ENCODE results near the gene TUBGCP2.

Gene TUBGCP2

DNA sequence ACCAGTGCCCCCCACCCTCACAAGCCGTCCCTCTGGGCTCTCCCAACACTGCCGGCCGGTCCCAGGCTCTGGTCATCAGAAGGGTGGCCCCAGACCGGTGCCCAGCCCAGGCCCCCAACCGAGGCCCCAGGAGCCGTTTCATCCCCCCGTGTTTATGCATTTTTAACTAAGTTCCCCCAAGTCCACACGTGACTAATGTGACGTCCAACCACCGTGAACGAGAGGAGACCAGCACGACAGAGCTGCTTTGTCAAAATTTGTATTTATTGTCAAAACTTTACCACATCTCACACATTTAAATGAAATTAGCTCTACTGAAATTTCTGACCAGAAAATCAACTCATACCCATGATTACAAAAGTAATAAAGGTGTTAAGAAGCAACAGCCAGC lies 62.4 kb downstream of the TUBGCP2 start (continued):
- TF ChIP-seq, protein P1, sequence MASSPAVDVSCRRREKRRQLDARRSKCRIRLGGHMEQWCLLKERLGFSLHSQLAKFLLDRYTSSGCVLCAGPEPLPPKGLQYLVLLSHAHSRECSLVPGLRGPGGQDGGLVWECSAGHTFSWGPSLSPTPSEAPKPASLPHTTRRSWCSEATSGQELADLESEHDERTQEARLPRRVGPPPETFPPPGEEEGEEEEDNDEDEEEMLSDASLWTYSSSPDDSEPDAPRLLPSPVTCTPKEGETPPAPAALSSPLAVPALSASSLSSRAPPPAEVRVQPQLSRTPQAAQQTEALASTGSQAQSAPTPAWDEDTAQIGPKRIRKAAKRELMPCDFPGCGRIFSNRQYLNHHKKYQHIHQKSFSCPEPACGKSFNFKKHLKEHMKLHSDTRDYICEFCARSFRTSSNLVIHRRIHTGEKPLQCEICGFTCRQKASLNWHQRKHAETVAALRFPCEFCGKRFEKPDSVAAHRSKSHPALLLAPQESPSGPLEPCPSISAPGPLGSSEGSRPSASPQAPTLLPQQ (tag by site-specific recombination; IDR thresholded peaks at IDR 0.05): no peak

DNA sequence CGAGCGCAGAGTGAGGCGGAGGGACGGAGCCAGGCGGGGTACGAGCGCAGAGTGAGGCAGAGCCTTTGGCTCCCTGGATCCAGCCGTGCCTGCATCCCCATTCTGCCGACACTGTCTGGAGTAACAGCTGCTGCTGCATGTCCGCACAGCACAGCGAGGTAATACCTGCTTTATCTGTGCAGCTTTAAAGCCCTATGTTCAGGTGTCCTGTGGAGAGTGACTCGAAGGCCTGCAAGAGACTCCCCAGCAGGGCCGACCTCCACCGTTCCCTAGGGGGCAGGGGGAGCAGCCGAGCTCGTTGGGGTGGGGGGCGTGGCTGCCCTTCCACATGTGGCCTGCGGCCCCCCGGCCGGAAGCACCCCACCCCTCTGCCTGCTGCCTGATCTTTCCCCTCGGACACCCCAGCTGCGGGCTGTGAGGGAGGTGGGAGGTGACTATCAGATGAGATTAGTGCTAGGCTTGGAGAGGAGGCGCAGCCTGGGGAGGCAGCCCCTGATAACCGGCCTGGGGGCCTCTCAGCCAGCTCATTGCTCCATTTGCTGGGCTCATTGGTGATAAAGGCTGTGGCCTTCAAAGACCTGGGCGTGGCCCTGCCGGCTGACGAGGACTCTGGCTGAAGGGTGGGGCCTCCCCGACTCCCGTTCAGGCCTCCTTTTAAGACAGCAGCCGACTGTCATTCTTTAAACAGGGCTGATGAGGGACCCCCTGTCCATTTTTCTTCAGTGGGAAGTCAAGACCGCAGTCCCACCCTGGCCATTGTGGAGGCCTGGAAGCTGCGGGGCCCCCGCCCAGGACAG lies 63.0 kb downstream of the TUBGCP2 start:
- Histone ChIP-seq H3K4me1 (ENCODE audit: control insufficient read depth, insufficient read depth, low read length) (no peaks in the 10 kb centered on the region), H3K9me3 (ENCODE audit: control insufficient read depth, insufficient read depth, low read depth, low read length) (no peaks in the 10 kb centered on the region), H3K4me3 (ENCODE audit: low read depth, low read length) (no peak overlapping the region), H3K27ac (ENCODE audit: extremely low read depth, low read depth, low read length) (0 out of 2 replicates have a peak overlapping the region, but pooled peaks have one; percentile 30), H3K36me3 (ENCODE audit: control insufficient read depth in 2 of 2, insufficient read depth in 1 of 2, low read length in 2 of 2) (no peaks in the 10 kb centered on the region)
- CTCF ChIA-PET: interaction anchor here (0.7 to 1.3 kb wide), 4 partner anchors 15 to 344 kb away, joined by 3 to 5 read pairs (median 3); no protein-coding TSS in a partner anchor
- POLR2A ChIA-PET: no interaction called here
- TF ChIP-seq ZNF169 (tag by site-specific recombination; IDR thresholded peaks at IDR 0.05) (no peak), ZIC2 (tag by site-specific recombination; IDR thresholded peaks at IDR 0.05) (peak; percentile 72), ZXDB (tag by site-specific recombination; IDR thresholded peaks at IDR 0.05) (no peak), ZNF133 (tag by site-specific recombination; IDR thresholded peaks at IDR 0.05) (no peak), ZNF302 (tag by site-specific recombination; IDR thresholded peaks at IDR 0.05; ENCODE audit: low read depth) (no peak), ZNF610 (tag by site-specific recombination; IDR thresholded peaks at IDR 0.05; ENCODE audit: borderline replicate concordance) (no peak), GLIS2 (tag by site-specific recombination; IDR thresholded peaks at IDR 0.05) (peak; percentile 59; the same call in 1 of the 2 replicates), GLIS1 (tag by site-specific recombination; IDR thresholded peaks at IDR 0.05) (peak; percentile 50; the same call in 1 of the 2 replicates), ZNF404 (tag by site-specific recombination; IDR thresholded peaks at IDR 0.05) (no peak), ZNF654 (tag by site-specific recombination; IDR thresholded peaks at IDR 0.05; ENCODE audit: low read depth) (no peak), ZNF214 (tag by site-specific recombination; IDR thresholded peaks at IDR 0.05; ENCODE audit: borderline replicate concordance) (no peak), ZNF561 (tag by site-specific recombination; IDR thresholded peaks at IDR 0.05; ENCODE audit: borderline replicate concordance) (no peak), KLF1 (tag by site-specific recombination; IDR thresholded peaks at IDR 0.05) (peak; percentile 51), SP2 (tag by site-specific recombination; IDR thresholded peaks at IDR 0.05) (no peak), ZNF157 (tag by site-specific recombination; IDR thresholded peaks at IDR 0.05) (no peak), ZNF23 (tag by site-specific recombination; IDR thresholded peaks at IDR 0.05; ENCODE audit: borderline replicate concordance) (no peak), ZNF747 (tag by site-specific recombination; IDR thresholded peaks at IDR 0.05) (no peak), ZNF121 (tag by site-specific recombination; IDR thresholded peaks at IDR 0.05) (no peak), ZNF132 (tag by site-specific recombination; IDR thresholded peaks at IDR 0.05; ENCODE audit: borderline replicate concordance) (no peak), ZNF558 (tag by site-specific recombination; IDR thresholded peaks at IDR 0.05) (no peak), HOXD13 (CRISPR knock-in tag; IDR thresholded peaks at IDR 0.05; ENCODE audit: borderline replicate concordance) (no peak), ZNF544 (tag by site-specific recombination; IDR thresholded peaks at IDR 0.05) (no peak)
- TF ChIP-seq, protein P2, sequence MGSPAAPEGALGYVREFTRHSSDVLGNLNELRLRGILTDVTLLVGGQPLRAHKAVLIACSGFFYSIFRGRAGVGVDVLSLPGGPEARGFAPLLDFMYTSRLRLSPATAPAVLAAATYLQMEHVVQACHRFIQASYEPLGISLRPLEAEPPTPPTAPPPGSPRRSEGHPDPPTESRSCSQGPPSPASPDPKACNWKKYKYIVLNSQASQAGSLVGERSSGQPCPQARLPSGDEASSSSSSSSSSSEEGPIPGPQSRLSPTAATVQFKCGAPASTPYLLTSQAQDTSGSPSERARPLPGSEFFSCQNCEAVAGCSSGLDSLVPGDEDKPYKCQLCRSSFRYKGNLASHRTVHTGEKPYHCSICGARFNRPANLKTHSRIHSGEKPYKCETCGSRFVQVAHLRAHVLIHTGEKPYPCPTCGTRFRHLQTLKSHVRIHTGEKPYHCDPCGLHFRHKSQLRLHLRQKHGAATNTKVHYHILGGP (tag by site-specific recombination; IDR thresholded peaks at IDR 0.05): no peak
- TF ChIP-seq, protein P3, sequence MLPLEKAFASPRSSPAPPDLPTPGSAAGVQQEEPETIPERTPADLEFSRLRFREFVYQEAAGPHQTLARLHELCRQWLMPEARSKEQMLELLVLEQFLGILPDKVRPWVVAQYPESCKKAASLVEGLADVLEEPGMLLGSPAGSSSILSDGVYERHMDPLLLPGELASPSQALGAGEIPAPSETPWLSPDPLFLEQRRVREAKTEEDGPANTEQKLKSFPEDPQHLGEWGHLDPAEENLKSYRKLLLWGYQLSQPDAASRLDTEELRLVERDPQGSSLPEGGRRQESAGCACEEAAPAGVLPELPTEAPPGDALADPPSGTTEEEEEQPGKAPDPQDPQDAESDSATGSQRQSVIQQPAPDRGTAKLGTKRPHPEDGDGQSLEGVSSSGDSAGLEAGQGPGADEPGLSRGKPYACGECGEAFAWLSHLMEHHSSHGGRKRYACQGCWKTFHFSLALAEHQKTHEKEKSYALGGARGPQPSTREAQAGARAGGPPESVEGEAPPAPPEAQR (tag by site-specific recombination; IDR thresholded peaks at IDR 0.05): no peak
- TF ChIP-seq, protein P4, sequence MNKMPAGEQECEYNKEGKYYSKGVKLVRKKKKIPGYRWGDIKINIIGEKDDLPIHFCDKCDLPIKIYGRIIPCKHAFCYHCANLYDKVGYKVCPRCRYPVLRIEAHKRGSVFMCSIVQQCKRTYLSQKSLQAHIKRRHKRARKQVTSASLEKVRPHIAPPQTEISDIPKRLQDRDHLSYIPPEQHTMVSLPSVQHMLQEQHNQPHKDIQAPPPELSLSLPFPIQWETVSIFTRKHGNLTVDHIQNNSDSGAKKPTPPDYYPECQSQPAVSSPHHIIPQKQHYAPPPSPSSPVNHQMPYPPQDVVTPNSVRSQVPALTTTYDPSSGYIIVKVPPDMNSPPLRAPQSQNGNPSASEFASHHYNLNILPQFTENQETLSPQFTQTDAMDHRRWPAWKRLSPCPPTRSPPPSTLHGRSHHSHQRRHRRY (tag by site-specific recombination; IDR thresholded peaks at IDR 0.05): no peak
- TF ChIP-seq, protein P5, sequence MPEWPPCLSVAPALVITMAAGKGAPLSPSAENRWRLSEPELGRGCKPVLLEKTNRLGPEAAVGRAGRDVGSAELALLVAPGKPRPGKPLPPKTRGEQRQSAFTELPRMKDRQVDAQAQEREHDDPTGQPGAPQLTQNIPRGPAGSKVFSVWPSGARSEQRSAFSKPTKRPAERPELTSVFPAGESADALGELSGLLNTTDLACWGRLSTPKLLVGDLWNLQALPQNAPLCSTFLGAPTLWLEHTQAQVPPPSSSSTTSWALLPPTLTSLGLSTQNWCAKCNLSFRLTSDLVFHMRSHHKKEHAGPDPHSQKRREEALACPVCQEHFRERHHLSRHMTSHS (tag by site-specific recombination; IDR thresholded peaks at IDR 0.05): no peak

Measured in HEK293 (cell line).